ENCODE results near the gene PCDHGC3. TPM values are rescaled to one million over a fixed set of nuclear protein-coding genes. Genes with fewer than 3 reads are reported as not detected.

The PCDHGC3 gene
- total RNA-seq, 1 donor from 2014 or later: 60.3 TPM

DNA sequence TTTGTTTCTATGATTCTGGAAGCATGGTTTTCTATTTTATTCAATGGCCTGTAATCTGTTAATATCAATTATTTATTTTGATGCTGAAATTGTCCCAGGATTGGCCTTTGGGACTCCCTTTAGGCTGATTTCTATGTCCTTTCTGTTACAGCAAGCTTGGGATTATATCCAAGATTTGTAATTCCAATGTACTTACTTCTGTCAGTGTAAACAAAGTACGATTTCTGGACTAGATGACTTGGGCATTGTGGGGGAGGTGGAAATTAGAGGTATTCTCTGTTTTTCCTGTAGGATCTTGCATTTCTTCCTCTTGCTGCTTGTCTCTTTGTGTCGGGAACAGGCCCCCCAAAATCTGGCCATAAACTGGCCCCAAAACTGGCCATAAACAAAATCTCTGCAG, 41.8 kb upstream of the PCDHGC3 start:
- peaks cover 37% of the 10 kb centered on the region for H3K36me3 Mint-ChIP-seq
- no peak for DNase-seq (ENCODE audit: extremely low spot score, unreplicated experiment)
- H3K4me1 Mint-ChIP-seq (ENCODE audit: unreplicated experiment): no peaks in the 10 kb centered on the region
- H3K9me3 Mint-ChIP-seq: peaks cover 10% of the 10 kb centered on the region
- no peak overlapping the region for H3K4me3 Mint-ChIP-seq
- no peak overlapping the region for H3K27ac Mint-ChIP-seq
- no peak for TF ChIP-seq CTCF (conservative IDR thresholded peaks at IDR 0.05)
- H3K27me3 Mint-ChIP-seq: no peaks in the 10 kb centered on the region

DNA sequence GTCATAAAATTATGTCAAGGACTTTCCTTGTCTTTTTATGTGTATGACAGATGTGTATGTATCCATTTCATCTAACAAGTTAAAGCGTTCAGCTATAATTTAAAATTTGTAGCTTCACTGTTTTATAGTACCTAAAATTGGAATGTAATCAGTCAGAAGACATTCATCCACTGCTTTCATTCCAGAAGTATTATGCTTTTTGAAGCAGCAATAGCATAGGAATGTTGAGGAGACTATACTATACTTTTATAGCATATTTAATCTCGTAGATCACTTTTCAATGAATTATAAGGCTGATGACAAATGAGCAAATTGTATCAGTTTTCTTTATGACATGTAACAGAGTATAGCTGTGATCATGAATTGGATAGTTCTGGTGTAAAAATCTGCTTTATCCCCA, 38.5 kb upstream of the PCDHGC3 start:
- H3K27ac Mint-ChIP-seq: no peak overlapping the region
- H3K27me3 Mint-ChIP-seq: no peaks in the 10 kb centered on the region
- DNase-seq (ENCODE audit: extremely low spot score, unreplicated experiment): no peak
- peaks cover 13% of the 10 kb centered on the region for H3K9me3 Mint-ChIP-seq
- no peaks in the 10 kb centered on the region for H3K4me1 Mint-ChIP-seq (ENCODE audit: unreplicated experiment)
- no peak for TF ChIP-seq CTCF (conservative IDR thresholded peaks at IDR 0.05)
- no peak overlapping the region for H3K4me3 Mint-ChIP-seq
- H3K36me3 Mint-ChIP-seq: peaks cover 34% of the 10 kb centered on the region

DNA sequence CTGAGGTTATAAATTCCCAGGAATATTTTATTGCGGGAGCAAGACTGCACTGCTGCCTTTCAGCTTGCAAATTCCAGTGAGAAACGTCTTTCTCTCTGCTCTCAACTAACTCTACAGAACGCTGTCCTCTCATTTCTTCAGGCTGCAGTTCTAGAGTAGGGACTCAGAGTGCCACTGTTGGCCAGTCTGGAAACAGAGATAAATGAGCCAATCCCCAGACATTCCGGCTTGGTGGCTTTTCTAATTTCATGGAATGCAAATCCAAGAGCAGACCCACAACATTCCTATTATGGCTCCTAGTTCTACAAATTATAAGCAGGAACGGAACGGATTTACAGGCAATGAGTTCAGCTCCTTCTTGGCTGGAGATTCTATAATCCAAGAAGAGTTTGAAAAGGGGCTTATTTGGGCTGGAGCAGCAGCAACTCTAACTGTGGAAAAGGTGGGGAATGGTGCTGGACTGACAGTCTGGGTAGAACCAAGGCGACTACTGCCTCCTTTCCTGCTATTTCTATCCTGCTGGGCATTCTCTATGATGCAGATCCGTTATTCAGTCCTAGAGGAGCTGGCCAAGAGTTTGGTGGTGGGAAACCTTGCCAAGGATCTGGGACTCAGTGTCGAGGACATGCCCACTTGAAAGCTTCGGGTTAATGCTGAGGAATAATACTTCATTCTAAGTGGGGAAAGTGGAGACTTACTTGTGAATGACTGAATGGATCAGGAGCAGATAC, 36.2 kb upstream of the PCDHGC3 start:
- no peak for DNase-seq (ENCODE audit: extremely low spot score, unreplicated experiment)
- peaks cover 12% of the 10 kb centered on the region for H3K9me3 Mint-ChIP-seq
- H3K27ac Mint-ChIP-seq: no peak overlapping the region
- TF ChIP-seq CTCF (conservative IDR thresholded peaks at IDR 0.05): no peak
- H3K4me3 Mint-ChIP-seq: no peak overlapping the region
- H3K4me1 Mint-ChIP-seq (ENCODE audit: unreplicated experiment): no peaks in the 10 kb centered on the region
- H3K36me3 Mint-ChIP-seq: peaks cover 31% of the 10 kb centered on the region
- no peaks in the 10 kb centered on the region for H3K27me3 Mint-ChIP-seq

- Mint-ChIP-seq H3K27me3 (no peaks in the 10 kb centered on the region), H3K36me3 (peaks cover 31% of the 10 kb centered on the region), H3K4me1 (ENCODE audit: unreplicated experiment) (no peaks in the 10 kb centered on the region), H3K27ac (no peak overlapping the region), H3K4me3 (no peak overlapping the region), H3K9me3 (peaks cover 15% of the 10 kb centered on the region)
- no peak for DNase-seq (ENCODE audit: extremely low spot score, unreplicated experiment)
- no peak for TF ChIP-seq CTCF (conservative IDR thresholded peaks at IDR 0.05)
Measured at GRCh38 chr5:141440341-141440740, 35.4 kb upstream of the PCDHGC3 start.

DNA sequence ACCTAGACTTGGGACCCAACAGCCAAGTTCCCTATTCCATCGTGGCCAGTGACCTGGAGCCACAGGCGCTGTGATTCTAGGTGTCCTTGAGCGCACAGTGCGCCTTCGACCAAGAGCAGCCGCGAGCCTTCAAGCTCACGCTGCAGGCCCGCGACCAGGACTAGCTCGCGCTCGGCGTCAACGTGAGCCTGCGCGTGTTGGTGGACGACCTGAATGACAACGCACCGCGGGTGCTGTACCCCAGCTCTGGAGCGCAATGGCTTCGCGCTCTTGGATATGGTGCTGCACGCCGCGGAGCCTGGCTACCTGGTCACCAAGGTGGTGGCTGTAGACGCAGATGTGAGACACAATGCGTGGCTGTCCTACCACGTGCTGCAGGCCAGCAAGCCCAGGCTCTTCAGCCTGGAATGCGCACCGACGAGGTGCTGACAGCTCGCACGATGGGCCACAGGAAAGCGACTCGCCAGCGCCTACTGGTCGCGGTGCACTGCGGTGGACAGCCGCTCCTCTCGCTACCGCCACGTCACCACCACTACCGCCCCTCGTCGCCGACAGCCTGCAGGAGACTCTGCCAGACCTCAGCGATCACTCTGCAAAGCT, 34.1 kb upstream of the PCDHGC3 start:
- TF ChIP-seq CTCF (conservative IDR thresholded peaks at IDR 0.05): no peak
- H3K27ac Mint-ChIP-seq: no peak overlapping the region
- H3K4me3 Mint-ChIP-seq: no peak overlapping the region
- H3K9me3 Mint-ChIP-seq: peaks cover 21% of the 10 kb centered on the region
- H3K36me3 Mint-ChIP-seq: peaks cover 38% of the 10 kb centered on the region
- DNase-seq (ENCODE audit: extremely low spot score, unreplicated experiment): no peak
- H3K4me1 Mint-ChIP-seq (ENCODE audit: unreplicated experiment): no peaks in the 10 kb centered on the region
- H3K27me3 Mint-ChIP-seq: no peaks in the 10 kb centered on the region
